ENCODE results near the gene GSTM1. TPM values are rescaled to one million over a fixed set of nuclear protein-coding genes. Genes with fewer than 3 reads are reported as not detected.

The GSTM1 gene
- total and polyA plus RNA-seq, 12 donors = 0.11 to 301 (median 132) TPM; not detected in 6

- no peak for DNase-seq
- Histone ChIP-seq H3K27ac (no peak overlapping the region), H3K4me3 (no peak overlapping the region), H3K27me3 (no peaks in the 10 kb centered on the region), H3K4me1 (replicated peaks in 1 of 2) (no peaks in the 10 kb centered on the region), H3K9me3 (replicated peaks in 1 of 3) (no peaks in the 10 kb centered on the region), H3K36me3 (replicated peaks in 1 of 2) (no peaks in the 10 kb centered on the region)
- WGBS, 4 donors = 74 to 90% (median 81%) methylated on average over 5 of the region's 5 CpGs
- TF ChIP-seq POLR2A (IDR thresholded peaks at IDR 0.05) (no peak), CTCF (IDR thresholded peaks at IDR 0.05) (no peak)
- intact Hi-C loops (cut with DNase I) = no loop called here
Observed at GRCh38 chr1:109721042-109721441, 33.4 kb downstream of the GSTM1 start.

- Histone ChIP-seq H3K36me3 (replicated peaks in 1 of 2) (no peaks in the 10 kb centered on the region), H3K27me3 (no peaks in the 10 kb centered on the region), H3K27ac (no peak overlapping the region), H3K9me3 (replicated peaks in 1 of 3) (no peaks in the 10 kb centered on the region), H3K4me3 (no peak overlapping the region), H3K4me1 (replicated peaks in 1 of 2) (no peaks in the 10 kb centered on the region)
- intact Hi-C loops (cut with DNase I) = no loop called here
- DNase-seq = no peak
- 85 to 94% (median 89%) methylated on average over 1 of the region's 1 CpG for WGBS, 4 donors
- TF ChIP-seq POLR2A (IDR thresholded peaks at IDR 0.05) = no peak
- TF ChIP-seq CTCF (IDR thresholded peaks at IDR 0.05) = no peak
Observed at GRCh38 chr1:109721971-109722370, 34.4 kb downstream of the GSTM1 start.

- Histone ChIP-seq H3K4me3 (no peak overlapping the region), H3K4me1 (replicated peaks in 1 of 2) (no peaks in the 10 kb centered on the region), H3K27me3 (no peaks in the 10 kb centered on the region), H3K9me3 (replicated peaks in 1 of 3) (no peaks in the 10 kb centered on the region), H3K36me3 (replicated peaks in 1 of 2) (no peaks in the 10 kb centered on the region), H3K27ac (no peak overlapping the region)
- 75 to 87% (median 81%) methylated on average over 7 of the region's 7 CpGs for WGBS, 4 donors
- intact Hi-C loops (cut with DNase I) = no loop called here
- no peak for TF ChIP-seq POLR2A (IDR thresholded peaks at IDR 0.05)
- no peak for TF ChIP-seq CTCF (IDR thresholded peaks at IDR 0.05)
- DNase-seq = no peak
Observed at GRCh38 chr1:109722908-109723691, 35.5 kb downstream of the GSTM1 start.

DNA sequence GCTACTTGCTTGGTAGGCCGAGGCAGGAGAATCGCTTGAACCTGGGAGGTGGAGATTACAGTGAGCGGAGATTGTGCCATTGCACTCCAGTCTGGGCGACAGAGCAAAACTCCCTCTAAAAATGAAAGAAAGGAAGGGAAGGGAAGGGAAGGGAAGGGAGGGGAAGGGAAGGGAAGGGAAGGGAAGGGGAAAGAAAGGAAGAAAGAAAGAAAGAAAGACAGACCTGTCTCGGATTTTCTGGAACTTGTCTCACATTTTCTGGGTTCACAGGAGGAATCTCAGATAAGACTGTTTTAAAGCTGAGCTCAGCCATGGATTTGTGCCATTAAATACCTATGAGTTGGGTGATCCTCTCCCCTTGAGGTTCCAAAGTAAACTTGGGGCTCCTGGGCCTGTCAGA, 37.3 kb downstream of the GSTM1 start:
- Histone ChIP-seq H3K27ac (no peak overlapping the region), H3K4me3 (no peak overlapping the region), H3K27me3 (no peaks in the 10 kb centered on the region), H3K9me3 (replicated peaks in 1 of 3) (no peaks in the 10 kb centered on the region), H3K4me1 (replicated peaks in 1 of 2) (no peaks in the 10 kb centered on the region), H3K36me3 (replicated peaks in 1 of 2) (no peaks in the 10 kb centered on the region)
- DNase-seq = no peak
- intact Hi-C loops (cut with DNase I) = no loop called here
- TF ChIP-seq POLR2A (IDR thresholded peaks at IDR 0.05) (no peak), CTCF (IDR thresholded peaks at IDR 0.05) (no peak)
- 72 to 95% (median 92%) methylated on average over 3 to 5 of the region's 5 CpGs for WGBS, 4 donors
